Vagina (tissue), 2 donors: ENCODE results near the gene CCNK.

Source experiments
- POLR2A ChIP-seq, 2 donors: fragments of 450-650 bp; IDR thresholded peaks; one replicate each; pipeline ENCODE4 v1.6.1; 2017; ENCODE audit warnings: antibody characterized with exemption in 2 of 2, mild to moderate bottlenecking in 2 of 2, moderate library complexity in 2 of 2
- POLR2AphosphoS5 ChIP-seq, 2 donors: sonication (generic); formaldehyde crosslinking; IDR thresholded peaks; one replicate each; pipeline ENCODE4 v1.9.0; 2017; ENCODE audit warnings: antibody characterized with exemption in 2 of 2, mild to moderate bottlenecking in 2 of 2, low read depth in 1 of 2; ENCODE audit not compliant: insufficient read depth in 1 of 2
- TF ChIP-seq, protein P1 (sequence below), 3 experiments: fragments of 450-650 bp in 2 of 3; fragments of 200-600 bp in 1 of 3; sonication (generic) in 1 of 3; IDR thresholded peaks; one replicate each; pipeline ENCODE4 v1.5.1; 2017 to 2019; ENCODE audit warnings: antibody characterized with exemption in 3 of 3, mild to moderate bottlenecking in 2 of 3, moderate library complexity in 2 of 3

DNA sequence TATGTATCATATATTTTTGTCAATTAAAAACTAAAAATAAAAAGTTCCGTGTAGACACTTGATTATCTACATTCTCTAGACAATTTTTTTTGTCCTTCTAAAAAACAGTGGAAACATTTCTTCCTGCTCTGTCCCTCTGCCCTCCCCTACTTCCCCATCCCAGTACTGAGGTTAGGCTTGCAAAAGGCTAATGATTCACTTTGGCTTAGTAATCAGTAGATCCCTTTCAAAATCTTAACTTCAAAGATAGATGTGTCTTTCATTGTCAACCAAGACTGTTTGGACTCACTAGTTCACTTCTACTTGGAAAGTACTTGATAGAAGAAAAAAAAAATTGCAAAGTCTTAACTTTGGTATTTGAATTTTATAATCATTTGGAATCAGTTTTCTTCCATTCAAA is 4.3 kb upstream of the CCNK start:
- no peak for TF ChIP-seq POLR2AphosphoS5 (IDR thresholded peaks at IDR 0.05; ENCODE audit: insufficient read depth in 1 of 2, low read depth in 1 of 2)
- TF ChIP-seq POLR2A (IDR thresholded peaks at IDR 0.05), result no peak
- TF ChIP-seq, protein P1, sequence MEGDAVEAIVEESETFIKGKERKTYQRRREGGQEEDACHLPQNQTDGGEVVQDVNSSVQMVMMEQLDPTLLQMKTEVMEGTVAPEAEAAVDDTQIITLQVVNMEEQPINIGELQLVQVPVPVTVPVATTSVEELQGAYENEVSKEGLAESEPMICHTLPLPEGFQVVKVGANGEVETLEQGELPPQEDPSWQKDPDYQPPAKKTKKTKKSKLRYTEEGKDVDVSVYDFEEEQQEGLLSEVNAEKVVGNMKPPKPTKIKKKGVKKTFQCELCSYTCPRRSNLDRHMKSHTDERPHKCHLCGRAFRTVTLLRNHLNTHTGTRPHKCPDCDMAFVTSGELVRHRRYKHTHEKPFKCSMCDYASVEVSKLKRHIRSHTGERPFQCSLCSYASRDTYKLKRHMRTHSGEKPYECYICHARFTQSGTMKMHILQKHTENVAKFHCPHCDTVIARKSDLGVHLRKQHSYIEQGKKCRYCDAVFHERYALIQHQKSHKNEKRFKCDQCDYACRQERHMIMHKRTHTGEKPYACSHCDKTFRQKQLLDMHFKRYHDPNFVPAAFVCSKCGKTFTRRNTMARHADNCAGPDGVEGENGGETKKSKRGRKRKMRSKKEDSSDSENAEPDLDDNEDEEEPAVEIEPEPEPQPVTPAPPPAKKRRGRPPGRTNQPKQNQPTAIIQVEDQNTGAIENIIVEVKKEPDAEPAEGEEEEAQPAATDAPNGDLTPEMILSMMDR (IDR thresholded peaks at IDR 0.05), result no peak
